Measurements from ENCODE around the gene RAB30. TPM values are rescaled to one million over a fixed set of nuclear protein-coding genes. Genes with fewer than 3 reads are reported as not detected.

The RAB30 gene
- total RNA-seq, 1 donor from 2014 or later: 13.5 TPM

- Mint-ChIP-seq H3K36me3 (ENCODE audit: insufficient read depth) (no peaks in the 10 kb centered on the region), H3K4me1 (ENCODE audit: low read depth) (peaks cover 30% of the 10 kb centered on the region), H3K4me3 (ENCODE audit: low read depth) (no peak overlapping the region), H3K9me3 (ENCODE audit: low read depth) (no peaks in the 10 kb centered on the region), H3K27me3 (no peaks in the 10 kb centered on the region), H3K27ac (peak overlapping the region; percentile 50)
- DNase-seq (ENCODE audit: low spot score, unreplicated experiment): no peak
- no peak for TF ChIP-seq CTCF (IDR thresholded peaks at IDR 0.05; ENCODE audit: unreplicated experiment)
Measured at GRCh38 chr11:83008581-83008923, 63.1 kb downstream of the RAB30 start.

GRCh38 chr11:83007909-83008580 lies 63.7 kb downstream of the RAB30 start:
- peaks cover 30% of the 10 kb centered on the region for H3K4me1 Mint-ChIP-seq (ENCODE audit: low read depth)
- H3K36me3 Mint-ChIP-seq (ENCODE audit: insufficient read depth): no peaks in the 10 kb centered on the region
- H3K9me3 Mint-ChIP-seq (ENCODE audit: low read depth): no peaks in the 10 kb centered on the region
- TF ChIP-seq CTCF (IDR thresholded peaks at IDR 0.05; ENCODE audit: unreplicated experiment): no peak
- DNase-seq (ENCODE audit: low spot score, unreplicated experiment): no peak
- peak overlapping the region; percentile 47 for H3K4me3 Mint-ChIP-seq (ENCODE audit: low read depth)
- no peaks in the 10 kb centered on the region for H3K27me3 Mint-ChIP-seq
- peak overlapping the region; percentile 90 for H3K27ac Mint-ChIP-seq

GRCh38 chr11:83007477-83007876 lies 64.2 kb downstream of the RAB30 start:
- H3K36me3 Mint-ChIP-seq (ENCODE audit: insufficient read depth): no peaks in the 10 kb centered on the region
- peak overlapping the region; percentile 90 for H3K27ac Mint-ChIP-seq

GRCh38 chr11:83006877-83007330 lies 64.8 kb downstream of the RAB30 start:
- DNase-seq (ENCODE audit: low spot score, unreplicated experiment): no peak
- Mint-ChIP-seq H3K9me3 (ENCODE audit: low read depth) (no peaks in the 10 kb centered on the region), H3K36me3 (ENCODE audit: insufficient read depth) (no peaks in the 10 kb centered on the region), H3K4me1 (ENCODE audit: low read depth) (peaks cover 30% of the 10 kb centered on the region), H3K27me3 (no peaks in the 10 kb centered on the region), H3K4me3 (ENCODE audit: low read depth) (no peak overlapping the region), H3K27ac (no peak overlapping the region)
- no peak for TF ChIP-seq CTCF (IDR thresholded peaks at IDR 0.05; ENCODE audit: unreplicated experiment)

More at GRCh38 chr11:83007477-83007876, 64.2 kb downstream of the RAB30 start:
- Mint-ChIP-seq H3K4me1 (ENCODE audit: low read depth) (peaks cover 30% of the 10 kb centered on the region), H3K4me3 (ENCODE audit: low read depth) (no peak overlapping the region), H3K9me3 (ENCODE audit: low read depth) (no peaks in the 10 kb centered on the region), H3K27me3 (no peaks in the 10 kb centered on the region)
- no peak for TF ChIP-seq CTCF (IDR thresholded peaks at IDR 0.05; ENCODE audit: unreplicated experiment)
- DNase-seq (ENCODE audit: low spot score, unreplicated experiment): no peak

GRCh38 chr11:83004746-83005556 lies 66.7 kb downstream of the RAB30 start:
- no peaks in the 10 kb centered on the region for H3K27me3 Mint-ChIP-seq
- no peak overlapping the region for H3K4me3 Mint-ChIP-seq (ENCODE audit: low read depth)
- H3K36me3 Mint-ChIP-seq (ENCODE audit: insufficient read depth): no peaks in the 10 kb centered on the region
- TF ChIP-seq CTCF (IDR thresholded peaks at IDR 0.05; ENCODE audit: unreplicated experiment): no peak
- peak overlapping the region; percentile 15 for H3K27ac Mint-ChIP-seq
- peaks cover 30% of the 10 kb centered on the region for H3K4me1 Mint-ChIP-seq (ENCODE audit: low read depth)
- DNase-seq (ENCODE audit: low spot score, unreplicated experiment): no peak
- H3K9me3 Mint-ChIP-seq (ENCODE audit: low read depth): no peaks in the 10 kb centered on the region

Data from progenitor cell of endocrine pancreas (in vitro differentiated cells).